ENCODE results near the gene CFAP52. TPM values are rescaled to one million over a fixed set of nuclear protein-coding genes. Genes with fewer than 3 reads are reported as not detected.

CFAP52 gene
- total and polyA plus RNA-seq, 4 donors: 3.8 to 28.8 (median 19.5) TPM

DNA sequence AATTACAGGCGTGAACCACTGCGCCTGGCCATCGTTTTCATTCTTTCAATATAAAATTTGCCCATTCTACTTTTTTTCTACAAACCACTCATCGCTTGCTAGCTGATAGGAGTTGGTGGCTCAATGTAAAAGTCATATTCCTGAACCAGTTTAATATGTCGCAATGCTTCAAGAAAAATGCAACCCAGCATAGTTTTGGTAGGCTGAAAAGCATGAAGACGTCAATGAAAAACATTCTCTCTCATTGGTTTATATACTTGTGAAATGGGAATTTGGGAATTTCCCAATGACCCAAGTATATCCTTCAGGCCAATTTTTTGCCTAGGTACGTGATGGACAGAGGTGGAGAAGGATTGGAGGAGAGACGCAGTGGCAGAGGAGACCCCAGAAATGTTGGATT lies 95.8 kb downstream of the CFAP52 start:
- DNase-seq: no peak
- TF ChIP-seq, protein P1, sequence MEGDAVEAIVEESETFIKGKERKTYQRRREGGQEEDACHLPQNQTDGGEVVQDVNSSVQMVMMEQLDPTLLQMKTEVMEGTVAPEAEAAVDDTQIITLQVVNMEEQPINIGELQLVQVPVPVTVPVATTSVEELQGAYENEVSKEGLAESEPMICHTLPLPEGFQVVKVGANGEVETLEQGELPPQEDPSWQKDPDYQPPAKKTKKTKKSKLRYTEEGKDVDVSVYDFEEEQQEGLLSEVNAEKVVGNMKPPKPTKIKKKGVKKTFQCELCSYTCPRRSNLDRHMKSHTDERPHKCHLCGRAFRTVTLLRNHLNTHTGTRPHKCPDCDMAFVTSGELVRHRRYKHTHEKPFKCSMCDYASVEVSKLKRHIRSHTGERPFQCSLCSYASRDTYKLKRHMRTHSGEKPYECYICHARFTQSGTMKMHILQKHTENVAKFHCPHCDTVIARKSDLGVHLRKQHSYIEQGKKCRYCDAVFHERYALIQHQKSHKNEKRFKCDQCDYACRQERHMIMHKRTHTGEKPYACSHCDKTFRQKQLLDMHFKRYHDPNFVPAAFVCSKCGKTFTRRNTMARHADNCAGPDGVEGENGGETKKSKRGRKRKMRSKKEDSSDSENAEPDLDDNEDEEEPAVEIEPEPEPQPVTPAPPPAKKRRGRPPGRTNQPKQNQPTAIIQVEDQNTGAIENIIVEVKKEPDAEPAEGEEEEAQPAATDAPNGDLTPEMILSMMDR (IDR thresholded peaks at IDR 0.05; ENCODE audit: control extremely low read depth, extremely low read depth): no peak
- Histone ChIP-seq H3K9me3 (ENCODE audit: control insufficient read depth in 4 of 4, insufficient read depth in 3 of 4, low read length in 3 of 4) (no peaks in the 10 kb centered on the region), H3K36me3 (ENCODE audit: control insufficient read depth in 4 of 4, insufficient read depth in 4 of 4, low read length in 4 of 4) (no peaks in the 10 kb centered on the region), H3K9ac (ENCODE audit: insufficient read depth in 1 of 2, low read length in 2 of 2) (no peak overlapping the region), H3K4me3 (no peak overlapping the region), H3K4me1 (ENCODE audit: control insufficient read depth in 5 of 5, insufficient read depth in 5 of 5, low read length in 5 of 5) (peaks cover 0 to 6% (median 0%) of the 10 kb centered on the region in 5 donors), H3K27ac (ENCODE audit: low read depth in 1 of 2, low read length in 1 of 2) (no peak overlapping the region), H3K27me3 (ENCODE audit: control insufficient read depth in 3 of 3, insufficient read depth in 3 of 3, low read length in 2 of 3) (no peaks in the 10 kb centered on the region)
- ATAC-seq (ENCODE audit: insufficient read depth, low FRiP score): no peak
- WGBS, 2 donors: 84 to 93% methylated on average over 8 of the region's 8 CpGs

DNA sequence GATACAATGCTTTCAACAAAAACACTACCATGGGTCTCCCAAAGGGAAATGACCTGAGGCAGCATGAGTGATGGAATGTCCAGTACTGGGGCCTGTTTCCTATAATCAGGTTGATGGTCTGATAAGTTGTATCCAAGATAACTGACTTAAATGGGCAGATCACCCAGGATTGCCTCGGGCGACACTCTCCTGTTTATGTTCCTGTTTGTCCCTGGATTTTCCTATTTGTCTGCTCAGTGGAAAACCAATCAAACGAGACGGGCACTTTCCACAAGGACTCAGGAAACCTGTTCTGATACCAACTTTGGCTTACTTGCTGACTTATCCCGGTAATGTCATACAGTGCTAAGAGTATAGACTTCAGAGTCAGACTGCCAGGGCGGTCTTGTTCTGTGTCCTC lies 96.2 kb downstream of the CFAP52 start:
- Histone ChIP-seq H3K4me3 (no peak overlapping the region), H3K36me3 (ENCODE audit: control insufficient read depth in 4 of 4, insufficient read depth in 4 of 4, low read length in 4 of 4) (no peaks in the 10 kb centered on the region), H3K27me3 (ENCODE audit: control insufficient read depth in 3 of 3, insufficient read depth in 3 of 3, low read length in 2 of 3) (no peaks in the 10 kb centered on the region), H3K4me1 (ENCODE audit: control insufficient read depth in 5 of 5, insufficient read depth in 5 of 5, low read length in 5 of 5) (peaks cover 0 to 6% (median 0%) of the 10 kb centered on the region in 5 donors), H3K9ac (ENCODE audit: insufficient read depth in 1 of 2, low read length in 2 of 2) (no peak overlapping the region), H3K27ac (ENCODE audit: low read depth in 1 of 2, low read length in 1 of 2) (no peak overlapping the region), H3K9me3 (ENCODE audit: control insufficient read depth in 4 of 4, insufficient read depth in 3 of 4, low read length in 3 of 4) (no peaks in the 10 kb centered on the region)
- TF ChIP-seq, protein P1 (IDR thresholded peaks at IDR 0.05; ENCODE audit: control extremely low read depth, extremely low read depth): no peak
- 73 to 88% methylated on average over 6 of the region's 6 CpGs for WGBS, 2 donors
- no peak for DNase-seq
- no peak for ATAC-seq (ENCODE audit: insufficient read depth, low FRiP score)

DNA sequence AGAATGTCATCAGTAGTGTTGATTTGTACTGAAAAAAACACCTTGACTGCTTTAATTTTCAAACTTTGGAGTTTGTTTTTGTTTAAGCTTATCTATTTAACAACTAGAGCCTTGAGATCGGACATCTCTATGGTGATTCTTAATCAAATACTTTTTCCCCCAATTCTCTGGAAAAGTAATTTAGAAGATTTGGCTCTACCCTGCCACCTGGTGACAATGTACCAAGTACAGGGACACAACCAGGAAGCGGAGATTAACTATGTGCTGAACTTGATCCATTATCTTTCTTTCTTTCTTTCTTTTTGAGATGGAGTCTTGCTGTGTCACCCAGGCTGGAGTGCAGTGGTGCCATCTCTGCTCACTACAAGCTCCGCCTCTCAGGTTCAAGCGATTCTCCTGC lies 99.6 kb downstream of the CFAP52 start:
- no peaks in the 10 kb centered on the region for H3K27me3 ChIP-seq (ENCODE audit: control insufficient read depth in 3 of 3, insufficient read depth in 3 of 3, low read length in 2 of 3)
- DNase-seq: peak in 2 of 3 donors; percentile 8
- TF ChIP-seq, protein P1 (IDR thresholded peaks at IDR 0.05; ENCODE audit: control extremely low read depth, extremely low read depth): no peak

DNA sequence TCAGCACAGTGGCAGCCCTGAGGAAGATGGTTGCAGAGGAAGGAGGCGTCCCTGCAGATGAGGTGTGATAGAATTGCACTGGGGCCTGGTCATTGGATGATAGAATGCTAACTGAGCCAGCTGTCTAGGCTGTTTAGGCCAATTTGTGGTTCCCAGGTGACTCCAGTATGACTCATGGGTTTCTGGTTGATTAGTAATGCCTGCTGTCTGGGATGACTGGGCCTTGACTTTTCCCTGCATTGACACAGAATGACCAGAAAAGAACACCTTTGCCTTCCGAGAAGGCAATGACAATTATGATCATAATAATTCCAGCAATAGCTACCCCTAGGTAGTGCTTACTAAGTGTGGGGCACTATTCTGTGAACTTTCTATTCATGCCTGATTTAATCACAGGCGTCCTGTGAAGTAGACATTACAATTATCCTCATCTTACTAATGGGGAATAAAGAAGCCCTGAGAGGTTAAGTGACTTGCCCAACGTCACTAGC lies 100.4 kb downstream of the CFAP52 start:
- peaks cover 0 to 7% (median 4%) of the 10 kb centered on the region in 4 donors for H3K9me3 ChIP-seq (ENCODE audit: control insufficient read depth in 4 of 4, insufficient read depth in 3 of 4, low read length in 3 of 4)
- DNase-seq (no peak), ATAC-seq (ENCODE audit: insufficient read depth, low FRiP score) (no peak)
- no peak overlapping the region for H3K9ac ChIP-seq (ENCODE audit: insufficient read depth in 1 of 2, low read length in 2 of 2)
- no peaks in the 10 kb centered on the region for H3K4me1 ChIP-seq (ENCODE audit: control insufficient read depth in 5 of 5, insufficient read depth in 5 of 5, low read length in 5 of 5)
- 90 to 95% methylated on average over 4 of the region's 4 CpGs for WGBS, 2 donors
- H3K27me3 ChIP-seq (ENCODE audit: control insufficient read depth in 3 of 3, insufficient read depth in 3 of 3, low read length in 2 of 3): no peaks in the 10 kb centered on the region
- peaks cover 0 to 1% (median 0%) of the 10 kb centered on the region in 4 donors for H3K36me3 ChIP-seq (ENCODE audit: control insufficient read depth in 4 of 4, insufficient read depth in 4 of 4, low read length in 4 of 4)
- TF ChIP-seq, protein P1 (IDR thresholded peaks at IDR 0.05; ENCODE audit: control extremely low read depth, extremely low read depth): no peak
- no peak overlapping the region for H3K4me3 ChIP-seq
- H3K27ac ChIP-seq (ENCODE audit: low read depth in 1 of 2, low read length in 1 of 2): no peak overlapping the region

More for the DNA sequence above, 99.6 kb downstream of the CFAP52 start:
- WGBS, 2 donors: 83 to 91% methylated on average over 4 of the region's 4 CpGs
- H3K9ac ChIP-seq (ENCODE audit: insufficient read depth in 1 of 2, low read length in 2 of 2): no peak overlapping the region
- peaks cover 0 to 7% (median 4%) of the 10 kb centered on the region in 4 donors for H3K9me3 ChIP-seq (ENCODE audit: control insufficient read depth in 4 of 4, insufficient read depth in 3 of 4, low read length in 3 of 4)
- H3K4me1 ChIP-seq (ENCODE audit: control insufficient read depth in 5 of 5, insufficient read depth in 5 of 5, low read length in 5 of 5): no peaks in the 10 kb centered on the region
- peaks cover 0 to 1% (median 0%) of the 10 kb centered on the region in 4 donors for H3K36me3 ChIP-seq (ENCODE audit: control insufficient read depth in 4 of 4, insufficient read depth in 4 of 4, low read length in 4 of 4)
- H3K4me3 ChIP-seq: no peak overlapping the region
- no peak overlapping the region for H3K27ac ChIP-seq (ENCODE audit: low read depth in 1 of 2, low read length in 1 of 2)
- ATAC-seq (ENCODE audit: insufficient read depth, low FRiP score): no peak

Measured in lung (tissue), 12 donors.